Neural cell (in vitro differentiated cells): ENCODE results near the gene NOL11. TPM values are rescaled to one million over a fixed set of nuclear protein-coding genes. Genes with fewer than 3 reads are reported as not detected.

Experiments used
- H2AFZ ChIP-seq: fragments of 200-600, 300-800 bp; sonication (generic), shearing (Covaris generic); 2 replicates; pipeline ENCODE4 v1.6.0; 2014; ENCODE audit warnings: low read depth, mild to moderate bottlenecking, antibody characterized with exemption, low read length, moderate library complexity
- H3F3A ChIP-seq: fragments of 200-600 bp; shearing (Covaris generic); 2 replicates; pipeline ENCODE4 v1.6.1; 2016; ENCODE audit warnings: mild to moderate bottlenecking, moderate library complexity, mixed read lengths, antibody characterized with exemption, low read length; ENCODE audit not compliant: insufficient read depth, poor library complexity, severe bottlenecking
- H3K27ac ChIP-seq: fragments of 200-600, 300-800 bp; sonication (generic), shearing (Covaris generic); 2 replicates; pipeline ENCODE4 v1.5.1; 2014; ENCODE audit warnings: mild to moderate bottlenecking, low read length, moderate library complexity
- H3K27me3 ChIP-seq: fragments of 300-800, 200-600 bp; sonication (generic), shearing (Covaris generic); 2 replicates; pipeline ENCODE4 v1.6.0; 2014; ENCODE audit warnings: mild to moderate bottlenecking, low read depth, low read length, moderate library complexity; ENCODE audit not compliant: insufficient read depth
- H3K36me3 ChIP-seq: fragments of 300-800, 200-600 bp; sonication (generic), shearing (Covaris generic); 2 replicates; pipeline ENCODE4 v1.5.1; 2014; ENCODE audit warnings: mild to moderate bottlenecking, antibody characterized with exemption, low read length, moderate library complexity; ENCODE audit not compliant: insufficient read depth
- H3K4me2 ChIP-seq: fragments of 300-800, 200-600 bp; sonication (generic), shearing (Covaris generic); 2 replicates; pipeline ENCODE4 v1.6.0; 2014; ENCODE audit warnings: mild to moderate bottlenecking, low read length
- H3K4me3 ChIP-seq: fragments of 300-800, 200-600 bp; sonication (generic), shearing (Covaris generic); 2 replicates; pipeline ENCODE4 v1.5.1; 2014; ENCODE audit warnings: mild to moderate bottlenecking, low read length, moderate library complexity
- H3K79me2 ChIP-seq: fragments of 200-600 bp; shearing (Covaris generic); replicated peaks from 2 replicates; pipeline ENCODE4 v1.6.0; 2014; ENCODE audit warnings: mild to moderate bottlenecking, low read length, moderate library complexity; ENCODE audit not compliant: insufficient read depth
- H3K9ac ChIP-seq: fragments of 300-800, 200-600 bp; sonication (generic), shearing (Covaris generic); 2 replicates; pipeline ENCODE4 v1.6.1; 2016; ENCODE audit warnings: mild to moderate bottlenecking, low read length, mixed read lengths
- H3K9me2 ChIP-seq: fragments of 200-600 bp; shearing (Covaris generic); 2 replicates; pipeline ENCODE4 v1.6.1; 2016; ENCODE audit warnings: mild to moderate bottlenecking, low read length, mixed read lengths; ENCODE audit not compliant: insufficient read depth
- H3K9me3 ChIP-seq: fragments of 200-600, 300-800 bp; sonication (generic), shearing (Covaris generic); 2 replicates; pipeline ENCODE4 v1.6.1; 2016; ENCODE audit warnings: mild to moderate bottlenecking, mixed run types, low read length, moderate library complexity, mixed read lengths
- H4K20me1 ChIP-seq: fragments of 200-600 bp; shearing (Covaris generic); 2 replicates; pipeline ENCODE4 v1.6.1; 2016; ENCODE audit warnings: mild to moderate bottlenecking, mixed run types; ENCODE audit not compliant: insufficient read depth
- EP300 ChIP-seq: fragments of 450-650 bp; conservative IDR thresholded peaks from 2 replicates; pipeline ENCODE4 v1.6.1; 2014; ENCODE audit warnings: antibody characterized with exemption, mild to moderate bottlenecking, moderate library complexity; ENCODE audit not compliant: poor library complexity, severe bottlenecking
- EZH2 ChIP-seq: fragments of 200-600, 300-800 bp; shearing (Covaris generic), sonication (generic); IDR thresholded peaks from 2 replicates; pipeline ENCODE4 v1.6.1; 2014; ENCODE audit warnings: antibody characterized with exemption, low read length, borderline replicate concordance, mild to moderate bottlenecking; ENCODE audit not compliant: insufficient read depth, poor library complexity, severe bottlenecking
- MXI1 ChIP-seq: fragments of 450-650 bp; conservative IDR thresholded peaks from 2 replicates; pipeline ENCODE4 v1.6.1; 2014; ENCODE audit warnings: antibody characterized with exemption, mild to moderate bottlenecking; ENCODE audit not compliant: poor library complexity, severe bottlenecking
- POLR2AphosphoS5 ChIP-seq: IDR thresholded peaks from 2 replicates; pipeline ENCODE4 v1.6.1; 2012
- RAD21 ChIP-seq: fragments of 450-650 bp; conservative IDR thresholded peaks from 2 replicates; pipeline ENCODE4 v1.6.1; 2014; ENCODE audit warnings: antibody characterized with exemption, mild to moderate bottlenecking, moderate library complexity
- REST ChIP-seq: IDR thresholded peaks from 2 replicates; pipeline ENCODE4 v1.6.1; 2012; ENCODE audit warnings: borderline replicate concordance
- SMC3 ChIP-seq: fragments of 450-650 bp; conservative IDR thresholded peaks from 2 replicates; pipeline ENCODE4 v1.6.1; 2014; ENCODE audit warnings: antibody characterized with exemption, mild to moderate bottlenecking, moderate library complexity; ENCODE audit not compliant: poor library complexity
- TAF1 ChIP-seq: IDR thresholded peaks from 2 replicates; pipeline ENCODE4 v1.6.1; 2012; ENCODE audit warnings: low read depth
- polyA plus RNA-seq: library from polyadenylated mRNA; depleted of rRNA; stranded (reverse); fragments of >200 nt; gene quantifications from 2 replicates; pipeline ENCODE4 v1.2.3, GENCODE V29; 2014
- TF ChIP-seq, protein P1 (sequence below): fragments of 450-650 bp; IDR thresholded peaks from 2 replicates; pipeline ENCODE4 v1.5.1; 2014; ENCODE audit warnings: antibody characterized with exemption, mild to moderate bottlenecking, moderate library complexity; ENCODE audit not compliant: poor library complexity, severe bottlenecking

The NOL11 gene
- polyA plus RNA-seq, 1 donor from 2014 or later, result 59.7 TPM

GRCh38 chr17:67729903-67730302, 12.2 kb downstream of the NOL11 start:
- no peak overlapping the region for H3K9ac ChIP-seq
- TF ChIP-seq EZH2 (no peak), TAF1 (no peak), RAD21 (no peak), SMC3 (no peak), EP300 (no peak), REST (no peak), MXI1 (no peak)
- TF ChIP-seq, protein P1, sequence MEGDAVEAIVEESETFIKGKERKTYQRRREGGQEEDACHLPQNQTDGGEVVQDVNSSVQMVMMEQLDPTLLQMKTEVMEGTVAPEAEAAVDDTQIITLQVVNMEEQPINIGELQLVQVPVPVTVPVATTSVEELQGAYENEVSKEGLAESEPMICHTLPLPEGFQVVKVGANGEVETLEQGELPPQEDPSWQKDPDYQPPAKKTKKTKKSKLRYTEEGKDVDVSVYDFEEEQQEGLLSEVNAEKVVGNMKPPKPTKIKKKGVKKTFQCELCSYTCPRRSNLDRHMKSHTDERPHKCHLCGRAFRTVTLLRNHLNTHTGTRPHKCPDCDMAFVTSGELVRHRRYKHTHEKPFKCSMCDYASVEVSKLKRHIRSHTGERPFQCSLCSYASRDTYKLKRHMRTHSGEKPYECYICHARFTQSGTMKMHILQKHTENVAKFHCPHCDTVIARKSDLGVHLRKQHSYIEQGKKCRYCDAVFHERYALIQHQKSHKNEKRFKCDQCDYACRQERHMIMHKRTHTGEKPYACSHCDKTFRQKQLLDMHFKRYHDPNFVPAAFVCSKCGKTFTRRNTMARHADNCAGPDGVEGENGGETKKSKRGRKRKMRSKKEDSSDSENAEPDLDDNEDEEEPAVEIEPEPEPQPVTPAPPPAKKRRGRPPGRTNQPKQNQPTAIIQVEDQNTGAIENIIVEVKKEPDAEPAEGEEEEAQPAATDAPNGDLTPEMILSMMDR, result no peak
- H2AFZ ChIP-seq, result no peak overlapping the region
- no peaks in the 10 kb centered on the region for H3K9me2 ChIP-seq
- H4K20me1 ChIP-seq, result no peaks in the 10 kb centered on the region
- no peak overlapping the region for H3K4me3 ChIP-seq
- H3K27me3 ChIP-seq, result no peaks in the 10 kb centered on the region
- H3F3A ChIP-seq, result no peaks in the 10 kb centered on the region
- no peak overlapping the region for H3K4me2 ChIP-seq
- no peaks in the 10 kb centered on the region for H3K79me2 ChIP-seq
- no peak overlapping the region for H3K27ac ChIP-seq
- H3K9me3 ChIP-seq, result no peaks in the 10 kb centered on the region
- peaks cover 6% of the 10 kb centered on the region for H3K36me3 ChIP-seq

DNA sequence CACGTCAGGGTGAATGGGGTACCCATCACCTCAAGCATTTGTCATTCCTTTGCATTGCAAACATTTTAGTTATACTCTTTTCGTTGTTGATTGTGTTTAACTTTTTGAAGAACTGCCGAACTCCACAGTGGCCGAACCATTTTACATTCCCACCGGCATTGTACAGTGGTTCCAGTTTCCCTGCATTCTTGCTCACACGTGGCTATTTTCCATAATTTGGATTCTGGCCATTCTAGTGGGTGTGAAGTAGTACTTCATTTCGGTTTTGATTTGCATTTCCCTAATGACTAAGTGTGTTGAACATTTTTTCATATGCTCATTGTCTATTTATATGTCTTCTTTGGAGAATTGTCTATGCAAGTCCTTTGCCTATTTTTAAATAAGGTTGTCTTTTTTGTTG, 13.0 kb downstream of the NOL11 start:
- Histone ChIP-seq H3K4me3 (no peak overlapping the region), H3K36me3 (peaks cover 6% of the 10 kb centered on the region)

More for the DNA sequence above, 13.0 kb downstream of the NOL11 start:
- peaks cover 3% of the 10 kb centered on the region for H3K79me2 ChIP-seq
- no peak for TF ChIP-seq EP300
- TF ChIP-seq RAD21, result no peak
- no peak for TF ChIP-seq REST
- no peak for TF ChIP-seq EZH2
- TF ChIP-seq POLR2AphosphoS5, result no peak
- TF ChIP-seq MXI1, result no peak
- TF ChIP-seq, protein P1, result no peak
- no peak for TF ChIP-seq SMC3
- TF ChIP-seq TAF1, result no peak
- no peaks in the 10 kb centered on the region for H3K27me3 ChIP-seq
- H3K9me2 ChIP-seq, result no peaks in the 10 kb centered on the region
- H3F3A ChIP-seq, result no peaks in the 10 kb centered on the region
- H3K9ac ChIP-seq, result no peak overlapping the region
- no peaks in the 10 kb centered on the region for H3K9me3 ChIP-seq
- no peaks in the 10 kb centered on the region for H4K20me1 ChIP-seq
- no peak overlapping the region for H3K27ac ChIP-seq
- H2AFZ ChIP-seq, result no peak overlapping the region
- H3K4me2 ChIP-seq, result no peak overlapping the region
